Keratinocyte (primary cell): Measurements from ENCODE around the gene TMF1. TPM values are rescaled to one million over a fixed set of nuclear protein-coding genes. Genes with fewer than 3 reads are reported as not detected.

Source experiments
- DNase-seq: peaks from one replicate; pipeline ENCODE4 v3.0.0-alpha.2; 2011; ENCODE audit warnings: low read depth, missing footprints, low spot score
- FAIRE-seq: peaks from 2 replicates; lab custom pipeline; 2011; peaks lifted over from hg19 to GRCh38; lab: Jason Lieb, UNC
- H2AFZ ChIP-seq: 2 replicates; pipeline ENCODE4 v1.6.0; 2012; ENCODE audit warnings: low read length, control low read depth, inconsistent platforms; ENCODE audit not compliant: control insufficient read depth
- H3K27ac ChIP-seq: 2 replicates; pipeline ENCODE4 v1.5.1; 2011; ENCODE audit warnings: low read length; ENCODE audit not compliant: control insufficient read depth, insufficient read depth
- H3K27me3 ChIP-seq: 3 replicates; pipeline ENCODE4 v1.6.0; 2011; ENCODE audit warnings: low read length; ENCODE audit not compliant: control insufficient read depth, insufficient read depth; ENCODE audit errors: extremely low read depth
- H3K36me3 ChIP-seq, 2 experiments: 2 replicates in 1 of 2; 3 replicates in 1 of 2; pipeline ENCODE4 v1.5.1; 2011; ENCODE audit warnings: low read length in 2 of 2, mild to moderate bottlenecking in 1 of 2; ENCODE audit not compliant: control insufficient read depth in 2 of 2, insufficient read depth in 2 of 2; ENCODE audit errors: extremely low read depth in 1 of 2
- H3K4me1 ChIP-seq: 3 replicates; pipeline ENCODE4 v1.5.1; 2011; ENCODE audit warnings: low read length; ENCODE audit not compliant: control insufficient read depth, insufficient read depth; ENCODE audit errors: extremely low read depth
- H3K4me2 ChIP-seq: 3 replicates; pipeline ENCODE4 v1.6.0; 2011; ENCODE audit warnings: low read depth, low read length; ENCODE audit not compliant: control insufficient read depth, insufficient read depth; ENCODE audit errors: extremely low read depth
- H3K4me3 ChIP-seq, 3 experiments: fragments of 200-600 bp in 1 of 3; sonication (generic) in 1 of 3; 2 replicates in 2 of 3; 3 replicates in 1 of 3; pipeline ENCODE4 v1.5.1; 2011 to 2016; ENCODE audit warnings: low read length in 3 of 3, mild to moderate bottlenecking in 3 of 3, control low read depth in 2 of 3, inconsistent platforms in 1 of 3, low read depth in 1 of 3, mixed read lengths in 1 of 3, mixed run types in 1 of 3, moderate library complexity in 1 of 3; ENCODE audit not compliant: control insufficient read depth in 2 of 3, insufficient read depth in 2 of 3; ENCODE audit errors: extremely low read depth in 1 of 3
- H3K79me2 ChIP-seq: 2 replicates; pipeline ENCODE4 v1.6.0; 2012; ENCODE audit warnings: low read length; ENCODE audit not compliant: control insufficient read depth, insufficient read depth
- H3K9ac ChIP-seq: 3 replicates; pipeline ENCODE4 v1.6.0; 2011; ENCODE audit warnings: low read length; ENCODE audit not compliant: control insufficient read depth, insufficient read depth; ENCODE audit errors: extremely low read depth
- H3K9me1 ChIP-seq: 3 replicates; pipeline ENCODE4 v1.6.0; 2011; ENCODE audit warnings: low read length; ENCODE audit not compliant: control insufficient read depth, insufficient read depth; ENCODE audit errors: extremely low read depth
- H3K9me3 ChIP-seq: 2 replicates; pipeline ENCODE4 v1.5.1; 2012; ENCODE audit warnings: low read depth, low read length; ENCODE audit not compliant: control insufficient read depth
- H4K20me1 ChIP-seq: 3 replicates; pipeline ENCODE4 v1.6.0; 2011; ENCODE audit warnings: low read length; ENCODE audit not compliant: control insufficient read depth, insufficient read depth; ENCODE audit errors: extremely low read depth
- EZH2 ChIP-seq: IDR thresholded peaks from one replicate; pipeline ENCODE4 v1.6.1; 2012; ENCODE audit warnings: inconsistent platforms, mild to moderate bottlenecking, low read length, moderate library complexity
- dilution Hi-C: fragments of 300-500 bp; cut with MboI; formaldehyde crosslinking; loops from one replicate; pipeline ENCODE4 v1.7.0; 2020; ENCODE audit warnings: low sequenced_read_pairs; ENCODE audit not compliant: extremely low pct_ligation_motif_present
- polyA plus RNA-seq, 5 experiments: library from polyadenylated mRNA; depleted of rRNA in 3 of 5; stranded (reverse) in 3 of 5; stranded (forward) in 1 of 5; unstranded in 1 of 5; fragments of >200 nt; gene quantifications; 1 replicate in 1 of 5; 2 replicates in 3 of 5; 3 replicates in 1 of 5; pipeline versions ENCODE4 v1.2.1 to v1.2.3, GENCODE V29; 2011 to 2012; ENCODE audit warnings: missing spikeins in 2 of 5, low read depth in 1 of 5, low replicate concordance in 1 of 5
- TF ChIP-seq, protein P1 (sequence below), 3 experiments: IDR thresholded peaks in 1 of 3; conservative IDR thresholded peaks in 1 of 3; optimal IDR thresholded peaks in 1 of 3; 2 replicates in 2 of 3; 3 replicates in 1 of 3; pipeline versions ENCODE3 to v1.5.1; 2011; ENCODE audit warnings: low read length in 3 of 3, mild to moderate bottlenecking in 3 of 3, moderate library complexity in 2 of 3, control low read depth in 1 of 3, inconsistent platforms in 1 of 3; ENCODE audit not compliant: insufficient read depth in 2 of 3; ENCODE audit errors: extremely low read depth in 1 of 3

TMF1 gene
- polyA plus RNA-seq, 1 donor (not counting 4 experiments of a cell fraction or from before 2014, with no cell fraction given) = 13.7 TPM

DNA sequence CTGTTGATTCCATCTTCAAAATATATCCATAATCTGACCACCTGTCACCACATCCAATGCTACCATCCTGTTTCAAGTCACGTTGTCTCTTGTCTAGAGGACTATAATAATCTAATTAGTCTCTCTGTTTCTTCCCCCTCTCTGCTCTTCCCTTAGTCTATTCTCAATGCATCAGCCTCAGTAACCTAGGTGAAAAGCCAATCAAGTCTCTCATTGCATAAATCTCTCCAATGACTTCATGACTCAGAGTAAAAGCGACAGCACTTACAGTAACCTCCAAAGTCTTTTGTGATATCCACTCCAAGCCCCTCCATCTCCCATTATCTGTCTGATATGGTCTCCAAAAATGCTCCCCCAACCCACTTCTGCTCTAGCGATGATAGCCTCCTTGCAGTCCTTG, 20.8 kb upstream of the TMF1 start:
- Histone ChIP-seq H3K79me2 (peaks cover 21% of the 10 kb centered on the region), H3K4me2 (no peak overlapping the region), H4K20me1 (no peaks in the 10 kb centered on the region), H3K4me3 (no peak overlapping the region), H2AFZ (no peak overlapping the region), H3K9ac (no peak overlapping the region), H3K27ac (no peak overlapping the region), H3K36me3 (peaks cover 5 to 6% of the 10 kb centered on the region in 2 experiments), H3K27me3 (no peaks in the 10 kb centered on the region), H3K9me1 (no peaks in the 10 kb centered on the region), H3K9me3 (no peaks in the 10 kb centered on the region), H3K4me1 (peaks cover 3% of the 10 kb centered on the region)
- DNase-seq (no peak), FAIRE-seq (no peak)
- dilution Hi-C loops = no loop called here
- TF ChIP-seq, protein P1, sequence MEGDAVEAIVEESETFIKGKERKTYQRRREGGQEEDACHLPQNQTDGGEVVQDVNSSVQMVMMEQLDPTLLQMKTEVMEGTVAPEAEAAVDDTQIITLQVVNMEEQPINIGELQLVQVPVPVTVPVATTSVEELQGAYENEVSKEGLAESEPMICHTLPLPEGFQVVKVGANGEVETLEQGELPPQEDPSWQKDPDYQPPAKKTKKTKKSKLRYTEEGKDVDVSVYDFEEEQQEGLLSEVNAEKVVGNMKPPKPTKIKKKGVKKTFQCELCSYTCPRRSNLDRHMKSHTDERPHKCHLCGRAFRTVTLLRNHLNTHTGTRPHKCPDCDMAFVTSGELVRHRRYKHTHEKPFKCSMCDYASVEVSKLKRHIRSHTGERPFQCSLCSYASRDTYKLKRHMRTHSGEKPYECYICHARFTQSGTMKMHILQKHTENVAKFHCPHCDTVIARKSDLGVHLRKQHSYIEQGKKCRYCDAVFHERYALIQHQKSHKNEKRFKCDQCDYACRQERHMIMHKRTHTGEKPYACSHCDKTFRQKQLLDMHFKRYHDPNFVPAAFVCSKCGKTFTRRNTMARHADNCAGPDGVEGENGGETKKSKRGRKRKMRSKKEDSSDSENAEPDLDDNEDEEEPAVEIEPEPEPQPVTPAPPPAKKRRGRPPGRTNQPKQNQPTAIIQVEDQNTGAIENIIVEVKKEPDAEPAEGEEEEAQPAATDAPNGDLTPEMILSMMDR (optimal IDR thresholded peaks at IDR 0.05 in 1 of 3, IDR thresholded peaks at IDR 0.05 in 1 of 3, conservative IDR thresholded peaks at IDR 0.05 in 1 of 3; ENCODE audit: extremely low read depth in 1 of 3, insufficient read depth in 2 of 3, low read length in 3 of 3) = no peak
- no peak for TF ChIP-seq EZH2

DNA sequence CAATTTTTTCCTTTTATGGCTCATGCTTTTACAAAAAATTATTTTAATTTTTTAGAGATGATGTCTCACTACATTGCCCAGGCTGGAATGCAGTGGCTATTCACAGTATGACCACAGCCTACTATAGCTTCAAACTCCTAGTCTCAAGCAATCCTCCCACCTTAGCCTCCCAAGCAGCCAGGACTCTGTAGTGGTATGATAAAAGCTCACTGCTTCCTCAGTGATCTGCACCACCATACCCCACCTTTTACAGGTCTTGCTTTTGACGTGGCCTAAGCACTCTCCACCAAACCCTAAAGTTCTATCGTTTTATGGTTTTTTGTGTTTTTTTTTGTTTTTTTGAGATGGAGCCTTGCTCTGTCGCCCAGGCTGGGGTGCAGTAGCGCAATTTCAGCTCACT, 14.0 kb upstream of the TMF1 start:
- Histone ChIP-seq H3K4me2 (no peak overlapping the region), H3K27ac (no peak overlapping the region), H3K27me3 (no peaks in the 10 kb centered on the region), H4K20me1 (no peaks in the 10 kb centered on the region), H2AFZ (no peak overlapping the region), H3K4me1 (no peaks in the 10 kb centered on the region), H3K79me2 (no peaks in the 10 kb centered on the region), H3K4me3 (no peak overlapping the region), H3K9me3 (no peaks in the 10 kb centered on the region), H3K9ac (no peak overlapping the region), H3K9me1 (no peaks in the 10 kb centered on the region), H3K36me3 (peaks cover 6 to 7% of the 10 kb centered on the region in 2 experiments)
- dilution Hi-C loops = no loop called here
- TF ChIP-seq, protein P1 (optimal IDR thresholded peaks at IDR 0.05 in 1 of 3, IDR thresholded peaks at IDR 0.05 in 1 of 3, conservative IDR thresholded peaks at IDR 0.05 in 1 of 3; ENCODE audit: extremely low read depth in 1 of 3, insufficient read depth in 2 of 3, low read length in 3 of 3) = no peak
- TF ChIP-seq EZH2 = no peak
- DNase-seq (no peak), FAIRE-seq (no peak)
